SK-N-SH treated with all-trans-retinoic acid at 6 μM for 48 hours (cell line): ENCODE results near the gene PGGT1B.

Experiments used
- ATAC-seq: fragments of 200-7000 bp; cut with Tn5 transposase; 3 replicates; pipeline ENCODE4 v1.9.1; 2020; ENCODE audit warnings: mild to moderate bottlenecking, moderate library complexity
- ARNTL ChIP-seq: fragments of 450-650 bp; formaldehyde crosslinking; IDR thresholded peaks from 2 replicates; pipeline ENCODE4 v1.5.0; 2020; ENCODE audit warnings: low read depth, mild to moderate bottlenecking, moderate library complexity, borderline replicate concordance
- BACH2 ChIP-seq: fragments of 250-450 bp; sonication (Bioruptor Pico); IDR thresholded peaks from 2 replicates; pipeline ENCODE4 v1.9.0; 2021; ENCODE audit warnings: mild to moderate bottlenecking, borderline replicate concordance
- CREB5 ChIP-seq: fragments of 250-450 bp; sonication (Bioruptor Pico); IDR thresholded peaks from 2 replicates; pipeline ENCODE4 v1.5.1; 2020; ENCODE audit warnings: low read depth, mild to moderate bottlenecking, moderate library complexity
- CSDC2 ChIP-seq: fragments of 250-450 bp; sonication (Bioruptor Pico); IDR thresholded peaks from 2 replicates; pipeline ENCODE4 v1.5.0; 2020; ENCODE audit warnings: mild to moderate bottlenecking, moderate library complexity
- CSRNP3 ChIP-seq: fragments of 250-450 bp; sonication (Bioruptor Pico); IDR thresholded peaks from 2 replicates; pipeline ENCODE4 v1.5.1; 2021; ENCODE audit warnings: mild to moderate bottlenecking, moderate library complexity
- ESRRG ChIP-seq: fragments of 250-450 bp; sonication (Bioruptor Pico); IDR thresholded peaks from 2 replicates; pipeline ENCODE4 v1.6.1; 2021; ENCODE audit warnings: mild to moderate bottlenecking
- GLIS3 ChIP-seq: fragments of 250-450 bp; sonication (Bioruptor Pico); IDR thresholded peaks from 2 replicates; pipeline ENCODE4 v1.5.0; 2020; ENCODE audit warnings: mild to moderate bottlenecking, moderate library complexity
- ISL1 ChIP-seq: fragments of 250-450 bp; sonication (Bioruptor Pico); IDR thresholded peaks from 2 replicates; pipeline ENCODE4 v2.1.2; 2022; ENCODE audit warnings: mild to moderate bottlenecking, moderate library complexity
- OSR1 ChIP-seq: fragments of 250-450 bp; sonication (Bioruptor Pico); IDR thresholded peaks from 2 replicates; pipeline ENCODE4 v1.8.0; 2022; ENCODE audit warnings: moderate library complexity, mild to moderate bottlenecking, inconsistent platforms
- PATZ1 ChIP-seq: fragments of 250-450 bp; sonication (Bioruptor Pico); IDR thresholded peaks from 2 replicates; pipeline ENCODE4 v1.8.0; 2020; ENCODE audit warnings: mild to moderate bottlenecking, moderate library complexity, borderline replicate concordance
- POU6F1 ChIP-seq: fragments of 250-450 bp; sonication (Bioruptor Pico); IDR thresholded peaks from 2 replicates; pipeline ENCODE4 v1.8.0; 2021; ENCODE audit warnings: low read depth, mild to moderate bottlenecking, moderate library complexity, borderline replicate concordance
- PPARA ChIP-seq: fragments of 250-450 bp; sonication (Bioruptor Pico); IDR thresholded peaks from 2 replicates; pipeline ENCODE4 v1.5.0; 2020; ENCODE audit warnings: mild to moderate bottlenecking, borderline replicate concordance
- RARB ChIP-seq: fragments of 250-450 bp; sonication (Bioruptor Pico); IDR thresholded peaks from 2 replicates; pipeline ENCODE4 v1.8.0; 2021; ENCODE audit warnings: mild to moderate bottlenecking, moderate library complexity
- SNAI2 ChIP-seq: fragments of 250-450 bp; sonication (Bioruptor Pico); IDR thresholded peaks from 2 replicates; pipeline ENCODE4 v1.5.0; 2020; ENCODE audit warnings: mild to moderate bottlenecking, moderate library complexity
- TCF4 ChIP-seq: fragments of 250-450 bp; sonication (Bioruptor Pico); IDR thresholded peaks from 2 replicates; pipeline ENCODE4 v1.8.0; 2021; ENCODE audit warnings: mild to moderate bottlenecking, moderate library complexity, borderline replicate concordance
- TOX ChIP-seq: fragments of 250-450 bp; sonication (Bioruptor Pico); IDR thresholded peaks from 2 replicates; pipeline ENCODE4 v1.8.0; 2021; ENCODE audit warnings: mild to moderate bottlenecking, moderate library complexity, borderline replicate concordance
- TSHZ2 ChIP-seq: fragments of 250-450 bp; sonication (Bioruptor Pico); IDR thresholded peaks from 2 replicates; pipeline ENCODE4 v1.5.0; 2020; ENCODE audit warnings: mild to moderate bottlenecking, moderate library complexity
- ZC3H10 ChIP-seq: fragments of 250-450 bp; sonication (Bioruptor Pico); IDR thresholded peaks from 2 replicates; pipeline ENCODE4 v1.5.1; 2021; ENCODE audit warnings: mild to moderate bottlenecking, moderate library complexity
- ZFP3 ChIP-seq: fragments of 250-450 bp; sonication (Bioruptor Pico); IDR thresholded peaks from 2 replicates; pipeline ENCODE4 v1.5.0; 2020; ENCODE audit warnings: mild to moderate bottlenecking, moderate library complexity
- ZFP30 ChIP-seq: fragments of 450-650 bp; formaldehyde crosslinking; IDR thresholded peaks from 2 replicates; pipeline ENCODE4 v1.5.0; 2022; ENCODE audit warnings: mild to moderate bottlenecking, moderate library complexity
- ZNF565 ChIP-seq: fragments of 450-650 bp; formaldehyde crosslinking; conservative IDR thresholded peaks from 2 replicates; pipeline ENCODE4 v1.5.0; 2020; ENCODE audit warnings: low read depth, mild to moderate bottlenecking, moderate library complexity
- ZNF70 ChIP-seq: fragments of 450-650 bp; formaldehyde crosslinking; IDR thresholded peaks from 2 replicates; pipeline ENCODE4 v1.5.0; 2020; ENCODE audit warnings: mild to moderate bottlenecking, moderate library complexity
- ZNF8 ChIP-seq: fragments of 450-650 bp; formaldehyde crosslinking; IDR thresholded peaks from 2 replicates; pipeline ENCODE4 v1.5.0; 2020; ENCODE audit warnings: mild to moderate bottlenecking, moderate library complexity

Gene PGGT1B

GRCh38 chr5:115284021-115284420, 21.3 kb upstream of the PGGT1B start:
- ATAC-seq, result no peak
- TF ChIP-seq CSRNP3 (CRISPR knock-in tag) (no peak), RARB (CRISPR knock-in tag) (no peak), BACH2 (CRISPR knock-in tag) (no peak), ISL1 (CRISPR knock-in tag) (no peak), ZFP30 (no peak), ZNF8 (no peak)

- no peak for ATAC-seq
- TF ChIP-seq ZC3H10 (CRISPR knock-in tag), result no peak
- no peak for TF ChIP-seq ZNF70 (CRISPR knock-in tag)
- no peak for TF ChIP-seq CSRNP3 (CRISPR knock-in tag)
- no peak for TF ChIP-seq SNAI2 (CRISPR knock-in tag)
- no peak for TF ChIP-seq CSDC2 (CRISPR knock-in tag)
- TF ChIP-seq ISL1 (CRISPR knock-in tag), result no peak
- TF ChIP-seq ZNF8, result no peak
- no peak for TF ChIP-seq ZFP30
- no peak for TF ChIP-seq POU6F1 (CRISPR knock-in tag)
- no peak for TF ChIP-seq ZNF565 (CRISPR knock-in tag)
- TF ChIP-seq CREB5, result no peak
- TF ChIP-seq ARNTL (CRISPR knock-in tag), result no peak
- TF ChIP-seq PPARA (CRISPR knock-in tag), result no peak
- TF ChIP-seq OSR1 (CRISPR knock-in tag), result no peak
- no peak for TF ChIP-seq TOX
- no peak for TF ChIP-seq RARB (CRISPR knock-in tag)
- TF ChIP-seq GLIS3, result no peak
These were observed 19.5 kb upstream of the PGGT1B start for GRCh38 chr5:115282131-115282530.

- no peak for TF ChIP-seq ARNTL (CRISPR knock-in tag)
- no peak for TF ChIP-seq OSR1 (CRISPR knock-in tag)
- TF ChIP-seq ZNF565 (CRISPR knock-in tag), result no peak
- TF ChIP-seq ZFP3 (CRISPR knock-in tag), result no peak
- no peak for ATAC-seq
These were observed 11.9 kb upstream of the PGGT1B start for GRCh38 chr5:115274584-115274983.

GRCh38 chr5:115272297-115272958, 9.8 kb upstream of the PGGT1B start:
- no peak for TF ChIP-seq TCF4
- TF ChIP-seq ZNF565 (CRISPR knock-in tag), result no peak
- TF ChIP-seq ZFP30, result no peak
- TF ChIP-seq GLIS3, result no peak
- TF ChIP-seq CSDC2 (CRISPR knock-in tag), result no peak
- no peak for TF ChIP-seq TSHZ2
- no peak for TF ChIP-seq ZNF70 (CRISPR knock-in tag)
- no peak for TF ChIP-seq TOX
- TF ChIP-seq CSRNP3 (CRISPR knock-in tag), result no peak
- no peak for TF ChIP-seq ESRRG (CRISPR knock-in tag)
- TF ChIP-seq PATZ1 (CRISPR knock-in tag), result no peak
- TF ChIP-seq ZFP3 (CRISPR knock-in tag), result no peak
- no peak for TF ChIP-seq ARNTL (CRISPR knock-in tag)
- no peak for TF ChIP-seq SNAI2 (CRISPR knock-in tag)
- no peak for ATAC-seq
